Measurements from ENCODE around the gene KLK11. TPM values are rescaled to one million over a fixed set of nuclear protein-coding genes. Genes with fewer than 3 reads are reported as not detected.

KLK11 gene
- total and polyA plus RNA-seq, 2 of the 8 experiments (the other 6 are each of a cell fraction or from before 2014, with no cell fraction given): 0.45 TPM; not detected in 1

DNA sequence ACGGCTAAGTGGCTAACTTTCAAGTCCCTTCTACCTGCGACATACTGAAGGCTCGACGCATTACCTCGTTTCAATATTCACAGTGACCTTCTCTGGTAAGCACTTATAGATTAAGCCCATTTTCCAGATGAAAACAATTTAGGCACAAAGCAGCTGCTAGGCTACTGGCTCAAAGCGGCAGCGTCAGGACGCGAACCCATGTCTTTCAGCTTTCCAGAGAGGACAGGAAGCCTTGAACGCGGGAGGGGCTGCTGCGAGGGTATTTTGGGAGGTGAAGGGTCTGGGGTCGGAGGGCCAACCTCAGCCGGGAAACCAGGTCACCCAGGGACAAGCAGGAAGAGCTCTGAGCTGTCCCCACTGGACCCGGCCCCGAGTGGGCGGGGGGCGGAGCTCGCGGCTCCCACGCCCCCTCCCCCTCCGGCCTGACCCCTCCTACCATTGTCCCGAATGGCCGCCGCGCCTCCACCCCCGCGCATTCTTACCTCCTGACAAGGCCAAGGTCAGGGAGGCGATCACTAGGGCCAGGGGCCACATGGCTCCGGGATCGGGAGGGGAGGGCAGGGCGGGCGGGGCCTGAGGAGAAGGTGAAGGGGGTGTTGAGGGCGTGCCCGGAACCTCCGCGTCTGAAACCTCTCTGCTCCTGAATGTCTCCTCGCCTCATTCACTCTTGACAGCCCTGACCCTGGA, 38.3 kb upstream of the KLK11 start, which contains the start of gene KLK13:
TSS of gene KLK13 (minus strand) at position 559 of the 687 bp plus-strand sequence. CDS start at position 534, 25 bp downstream.
- Histone ChIP-seq H4K5ac (ENCODE audit: insufficient read length, low read depth, low read length) (peak within 1 kb of the TSS; percentile 16), H3K23ac (ENCODE audit: insufficient read length) (no peak within 1 kb of the TSS), H3K36me3 (ENCODE audit: control insufficient read depth in 2 of 4, insufficient read depth in 4 of 4, low read length in 3 of 4) (no peaks in the 10 kb centered on the region), H2AFZ (ENCODE audit: low read length) (peak within 1 kb of the TSS; percentile 95; the same call in 1 of the 2 replicates), H3K4me1 (replicated peaks in 1 of 4; ENCODE audit: control insufficient read depth in 3 of 4, insufficient read depth in 4 of 4, low read length in 3 of 4) (peaks cover 0 to 9% (median 1%) of the 10 kb centered on the region in 4 experiments; a peak in 4 of 7 replicates), H3K4me2 (ENCODE audit: insufficient read depth in 1 of 2, low read depth in 2 of 2, low read length in 2 of 2) (peak within 1 kb of the TSS; percentile 85 to 87), H3K9ac (replicated peaks in 1 of 4; ENCODE audit: extremely low read depth in 1 of 4, low read depth in 3 of 4, low read length in 3 of 4) (0 out of 7 replicates have a peak within 1 kb of the TSS, but pooled peaks of 1 of the 4 experiments have one; percentile 9), H2BK20ac (ENCODE audit: low read length) (peak within 1 kb of the TSS; percentile 18; the same call in 1 of the 2 replicates), H2BK120ac (replicated peaks; ENCODE audit: low read depth, low read length) (peak within 1 kb of the TSS; percentile 35), H2AK5ac (ENCODE audit: low read depth, low read length) (no peak within 1 kb of the TSS), H3K79me1 (ENCODE audit: low read depth, low read length) (no peaks in the 10 kb centered on the region), H4K91ac (replicated peaks; ENCODE audit: insufficient read length, low read length) (peak within 1 kb of the TSS; percentile 25), H3K23me2 (ENCODE audit: low read depth, low read length) (peaks cover 15% of the 10 kb centered on the region; the same call in 1 of the 2 replicates), H3K79me2 (ENCODE audit: control insufficient read depth in 1 of 2, insufficient read depth in 2 of 2, low read length in 2 of 2) (no peaks in the 10 kb centered on the region), H2BK12ac (ENCODE audit: low read depth, low read length) (peak within 1 kb of the TSS; percentile 87; the same call in 1 of the 2 replicates), H3K27ac (ENCODE audit: low read depth, low read length) (no peak within 1 kb of the TSS), H3K4ac (replicated peaks; ENCODE audit: insufficient read length, low read depth, low read length) (no peak within 1 kb of the TSS), H3K18ac (ENCODE audit: extremely low read depth, low read length) (peak within 1 kb of the TSS; percentile 90), H4K8ac (ENCODE audit: extremely low read depth, insufficient read depth, low read length) (peak within 1 kb of the TSS; percentile 46), H3K27me3 (replicated peaks in 1 of 4; ENCODE audit: control insufficient read depth in 3 of 4, extremely low read depth in 1 of 4, insufficient read depth in 3 of 4, low read length in 3 of 4) (no peaks in the 10 kb centered on the region; a peak in 2 of 7 replicates), H4K20me1 (replicated peaks in 1 of 2; ENCODE audit: control insufficient read depth in 1 of 2, insufficient read depth in 2 of 2, low read length in 2 of 2) (no peaks in the 10 kb centered on the region), H2BK15ac (ENCODE audit: low read length) (peak within 1 kb of the TSS; percentile 16; the same call in 1 of the 2 replicates), H3K56ac (replicated peaks; ENCODE audit: insufficient read length, low read depth, low read length) (no peak within 1 kb of the TSS), H3K4me3 (ENCODE audit: extremely low read depth in 1 of 4, insufficient read depth in 2 of 4, low read depth in 3 of 4, low read length in 4 of 4) (peak within 1 kb of the TSS; percentile 55 to 64 (median 62)), H3K9me3 (ENCODE audit: insufficient read depth in 2 of 2, low read depth in 1 of 2, low read length in 1 of 2) (no peaks in the 10 kb centered on the region; a peak in 1 of 4 replicates), H3K14ac (ENCODE audit: insufficient read length) (no peak within 1 kb of the TSS), H2BK5ac (ENCODE audit: low read depth, low read length) (peak within 1 kb of the TSS; percentile 81; the same call in 1 of the 2 replicates)
- FAIRE-seq (no peak), DNase-seq (ENCODE audit: low read depth in 1 of 2, low spot score in 2 of 2) (peak; percentile 50 to 69)
- no peak for TF ChIP-seq CEBPB (IDR thresholded peaks at IDR 0.05; ENCODE audit: low read depth, low read length)
- TF ChIP-seq, protein P1, sequence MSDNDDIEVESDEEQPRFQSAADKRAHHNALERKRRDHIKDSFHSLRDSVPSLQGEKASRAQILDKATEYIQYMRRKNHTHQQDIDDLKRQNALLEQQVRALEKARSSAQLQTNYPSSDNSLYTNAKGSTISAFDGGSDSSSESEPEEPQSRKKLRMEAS (IDR thresholded peaks at IDR 0.05): peak; percentile 57
- peak; percentile 92 for TF ChIP-seq EGR1 (IDR thresholded peaks at IDR 0.05; ENCODE audit: borderline replicate concordance, low read depth, low read length)
- peak; percentile 77; the same call in 1 of the 2 replicates for TF ChIP-seq KDM1A (IDR thresholded peaks at IDR 0.05; ENCODE audit: borderline replicate concordance, low read length)
- TF ChIP-seq BACH1 (IDR thresholded peaks at IDR 0.05; ENCODE audit: low read length): peak; percentile 54; the same call in 1 of the 2 replicates
- no peak for TF ChIP-seq SP1 (IDR thresholded peaks at IDR 0.05; ENCODE audit: low read depth, low read length)
- TF ChIP-seq RFX5 (IDR thresholded peaks at IDR 0.05; ENCODE audit: borderline replicate concordance, low read depth, low read length): no peak
- no peak for TF ChIP-seq SUZ12 (IDR thresholded peaks at IDR 0.05; ENCODE audit: low read length)
- ChIA-PET POLR2A (ENCODE audit: partially characterized antibody) (interaction anchor here (0.6 to 1.8 kb wide), 5 partner anchors 11 to 48 kb away, joined by 3 to 7 read pairs (median 4); no protein-coding TSS in a partner anchor), CTCF (ENCODE audit: partially characterized antibody) (interaction anchor here (1.1 to 2.3 kb wide), 5 partner anchors 31 to 159 kb away, joined by 3 to 13 read pairs (median 3); no protein-coding TSS in a partner anchor)
- 34% methylated on average over 18 of the region's 38 CpGs; no CpG with 5 or more reads in 1 of the 2 experiments for WGBS, 2 experiments (ENCODE audit: extremely low coverage in 1 of 2, insufficient coverage in 1 of 2, insufficient read length in 1 of 2, insufficient replicate concordance in 2 of 2, low coverage in 1 of 2, low lambda C conversion rate in 2 of 2, missing lambda C conversion rate in 1 of 2)

Data from H1 (cell line).